ENCODE results near the gene PDCD2L. TPM values are rescaled to one million over a fixed set of nuclear protein-coding genes. Genes with fewer than 3 reads are reported as not detected.
A peak's percentile ranks its signal among the peaks of the same experiment; 100 is the strongest.

Gene PDCD2L
- total RNA-seq, 1 donor from 2014 or later = 29.0 TPM

GRCh38 chr19:34429553-34429952, 25.4 kb downstream of the PDCD2L start:
- Histone ChIP-seq H3K27me3 (ENCODE audit: control insufficient read depth, insufficient read depth, low read length) (no peaks in the 10 kb centered on the region), H3K36me3 (ENCODE audit: control insufficient read depth, insufficient read depth, low read length) (peaks cover 3% of the 10 kb centered on the region), H3K4me3 (ENCODE audit: low read depth, low read length) (peak overlapping the region; percentile 96)
- DNase-seq (ENCODE audit: low read depth) = no peak
- TF ChIP-seq CTCF (IDR thresholded peaks at IDR 0.05; ENCODE audit: insufficient read depth, low read length, poor library complexity, severe bottlenecking) = no peak

- Histone ChIP-seq H3K27me3 (ENCODE audit: control insufficient read depth, insufficient read depth, low read length) (no peaks in the 10 kb centered on the region), H3K36me3 (ENCODE audit: control insufficient read depth, insufficient read depth, low read length) (peaks cover 3% of the 10 kb centered on the region), H3K4me3 (ENCODE audit: low read depth, low read length) (no peak overlapping the region)
- TF ChIP-seq CTCF (IDR thresholded peaks at IDR 0.05; ENCODE audit: insufficient read depth, low read length, poor library complexity, severe bottlenecking) = peak; percentile 79
- peak; percentile 14 for DNase-seq (ENCODE audit: low read depth)
Measured at GRCh38 chr19:34430738-34431625, 26.8 kb downstream of the PDCD2L start.

GRCh38 chr19:34431681-34432402, 27.6 kb downstream of the PDCD2L start:
- TF ChIP-seq CTCF (IDR thresholded peaks at IDR 0.05; ENCODE audit: insufficient read depth, low read length, poor library complexity, severe bottlenecking) = no peak
- H3K27me3 ChIP-seq (ENCODE audit: control insufficient read depth, insufficient read depth, low read length) = no peaks in the 10 kb centered on the region
- H3K4me3 ChIP-seq (ENCODE audit: low read depth, low read length) = no peak overlapping the region
- H3K36me3 ChIP-seq (ENCODE audit: control insufficient read depth, insufficient read depth, low read length) = peaks cover 3% of the 10 kb centered on the region
- DNase-seq (ENCODE audit: low read depth) = no peak

DNA sequence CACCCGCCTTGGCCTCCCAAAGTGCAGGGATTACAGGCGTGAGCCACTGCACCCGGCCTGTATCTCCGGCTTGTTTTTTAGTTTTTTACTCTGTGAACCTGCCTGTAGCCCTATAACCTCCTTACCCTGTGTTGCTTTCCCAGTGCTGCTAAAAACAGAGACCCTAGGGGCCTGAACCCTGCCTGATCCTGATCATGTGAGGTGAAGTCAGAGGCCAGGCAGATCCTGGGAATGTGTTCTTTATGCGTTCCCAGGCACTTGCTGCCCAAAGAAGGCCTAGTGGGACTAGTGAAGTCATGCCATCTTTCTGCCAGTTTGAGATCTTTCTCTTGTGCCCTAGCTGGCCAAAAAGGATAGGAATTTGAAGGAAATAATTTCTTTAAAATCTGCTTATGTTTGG, 28.6 kb downstream of the PDCD2L start:
- H3K36me3 ChIP-seq (ENCODE audit: control insufficient read depth, insufficient read depth, low read length) = peaks cover 3% of the 10 kb centered on the region
- TF ChIP-seq CTCF (IDR thresholded peaks at IDR 0.05; ENCODE audit: insufficient read depth, low read length, poor library complexity, severe bottlenecking) = no peak
- no peak overlapping the region for H3K4me3 ChIP-seq (ENCODE audit: low read depth, low read length)
- no peak for DNase-seq (ENCODE audit: low read depth)
- no peaks in the 10 kb centered on the region for H3K27me3 ChIP-seq (ENCODE audit: control insufficient read depth, insufficient read depth, low read length)

GRCh38 chr19:34436716-34437115, 32.5 kb downstream of the PDCD2L start:
- peaks cover 3% of the 10 kb centered on the region for H3K36me3 ChIP-seq (ENCODE audit: control insufficient read depth, insufficient read depth, low read length)

More at GRCh38 chr19:34436716-34437115, 32.5 kb downstream of the PDCD2L start:
- no peak for TF ChIP-seq CTCF (IDR thresholded peaks at IDR 0.05; ENCODE audit: insufficient read depth, low read length, poor library complexity, severe bottlenecking)
- Histone ChIP-seq H3K4me3 (ENCODE audit: low read depth, low read length) (no peak overlapping the region), H3K27me3 (ENCODE audit: control insufficient read depth, insufficient read depth, low read length) (no peaks in the 10 kb centered on the region)
- DNase-seq (ENCODE audit: low read depth) = no peak
